GM23338 (cell line): ENCODE measurements around the gene DUSP3. TPM values are rescaled to one million over a fixed set of nuclear protein-coding genes. Genes with fewer than 3 reads are reported as not detected.

Experiments
- ATAC-seq: fragments of 200-7000 bp; cut with Tn5 transposase; 3 replicates; pipeline ENCODE4 v1.9.1; 2020
- DNase-seq: peaks from one replicate; pipeline ENCODE4 v3.0.0-alpha.2; 2015; ENCODE audit warnings: low spot score
- H2AFZ ChIP-seq: fragments of 200-600 bp; sonication (generic); 2 replicates; pipeline ENCODE4 v1.8.0; 2016; ENCODE audit warnings: antibody characterized with exemption, mild to moderate bottlenecking, moderate library complexity
- H3F3A ChIP-seq: fragments of 200-600 bp; sonication (generic); replicated peaks from 2 replicates; pipeline ENCODE4 v1.8.0; 2017; ENCODE audit warnings: antibody characterized with exemption, mixed run types, low read depth
- H3K27ac ChIP-seq: fragments of 200-600 bp; sonication (generic); 2 replicates; pipeline ENCODE4 v1.6.1; 2016; ENCODE audit warnings: low read depth
- H3K27me3 ChIP-seq: fragments of 200-600 bp; sonication (generic); 2 replicates; pipeline ENCODE4 v1.8.0; 2016; ENCODE audit warnings: mild to moderate bottlenecking, mixed run types, moderate library complexity; ENCODE audit not compliant: insufficient read depth
- H3K36me3 ChIP-seq: fragments of 200-600 bp; sonication (generic); 2 replicates; pipeline ENCODE4 v1.8.0; 2016; ENCODE audit warnings: mild to moderate bottlenecking; ENCODE audit not compliant: insufficient read depth
- H3K4me1 ChIP-seq: fragments of 200-600 bp; sonication (generic); 2 replicates; pipeline ENCODE4 v1.8.0; 2016; ENCODE audit warnings: mild to moderate bottlenecking, moderate library complexity; ENCODE audit not compliant: insufficient read depth
- H3K4me2 ChIP-seq: fragments of 200-600 bp; sonication (generic); 2 replicates; pipeline ENCODE4 v1.7.1; 2017; ENCODE audit warnings: mixed run types
- H3K4me3 ChIP-seq: fragments of 200-600 bp; sonication (generic); 2 replicates; pipeline ENCODE4 v1.6.1; 2016; ENCODE audit warnings: mixed run types
- H3K79me2 ChIP-seq: fragments of 200-600 bp; sonication (generic); replicated peaks from 2 replicates; pipeline ENCODE4 v1.8.0; 2017; ENCODE audit warnings: mild to moderate bottlenecking; ENCODE audit not compliant: insufficient read depth
- H3K9me2 ChIP-seq: fragments of 200-600 bp; sonication (generic); 2 replicates; pipeline ENCODE4 v1.8.0; 2017; ENCODE audit not compliant: insufficient read depth
- H4K20me1 ChIP-seq: fragments of 200-600 bp; sonication (generic); replicated peaks from 2 replicates; pipeline ENCODE4 v1.8.0; 2017; ENCODE audit warnings: mild to moderate bottlenecking; ENCODE audit not compliant: insufficient read depth
- H3K27ac Mint-ChIP-seq: 2 replicates; pipeline ENCODE4 v1.8.0; 2020; ENCODE audit warnings: inconsistent platforms, mild to moderate bottlenecking, moderate library complexity, mixed read lengths
- H3K27me3 Mint-ChIP-seq: 3 replicates; pipeline ENCODE4 v1.8.0; 2022; ENCODE audit warnings: low read depth, mild to moderate bottlenecking, moderate library complexity, mixed read lengths, inconsistent platforms; ENCODE audit not compliant: insufficient read depth, poor library complexity
- H3K36me3 Mint-ChIP-seq: 3 replicates; pipeline ENCODE4 v1.8.0; 2021; ENCODE audit warnings: low read depth, mild to moderate bottlenecking, inconsistent platforms, moderate library complexity, mixed read lengths
- H3K4me1 Mint-ChIP-seq: 3 replicates; pipeline ENCODE4 v1.8.0; 2020; ENCODE audit warnings: mild to moderate bottlenecking, inconsistent platforms, mixed read lengths
- H3K4me3 Mint-ChIP-seq: 3 replicates; pipeline ENCODE4 v1.8.0; 2021; ENCODE audit warnings: moderate library complexity, mild to moderate bottlenecking, inconsistent platforms, mixed read lengths
- H3K9me3 Mint-ChIP-seq: 3 replicates; pipeline ENCODE4 v1.8.0; 2020; ENCODE audit warnings: moderate library complexity, mild to moderate bottlenecking, inconsistent platforms, mixed read lengths
- CREB1 ChIP-seq: fragments of 250-450 bp; sonication (Bioruptor Pico); IDR thresholded peaks from 2 replicates; pipeline ENCODE4 v1.5.0; 2020; ENCODE audit warnings: low read depth, mild to moderate bottlenecking, moderate library complexity
- EZH2 ChIP-seq: fragments of 200-600 bp; sonication (generic); IDR thresholded peaks from one replicate; pipeline ENCODE4 v1.8.0; 2017; ENCODE audit warnings: antibody characterized with exemption, mild to moderate bottlenecking, low read depth; ENCODE audit not compliant: unreplicated experiment
- EZH2phosphoT487 ChIP-seq: fragments of 200-600 bp; sonication (generic); IDR thresholded peaks from one replicate; pipeline ENCODE4 v1.8.1; 2018; ENCODE audit warnings: antibody characterized with exemption; ENCODE audit not compliant: unreplicated experiment
- JUNB ChIP-seq: IDR thresholded peaks from one replicate; pipeline ENCODE4 v1.6.1; 2016; ENCODE audit warnings: antibody characterized with exemption; ENCODE audit not compliant: unreplicated experiment
- NANOG ChIP-seq: IDR thresholded peaks from 2 replicates; pipeline ENCODE4 v1.6.1; 2016; ENCODE audit warnings: antibody characterized with exemption, borderline replicate concordance
- POLR2AphosphoS5 ChIP-seq: IDR thresholded peaks from 2 replicates; pipeline ENCODE4 v1.6.1; 2016; ENCODE audit warnings: antibody characterized with exemption, low read depth
- REST ChIP-seq: IDR thresholded peaks from one replicate; pipeline ENCODE4 v1.6.1; 2018; ENCODE audit warnings: antibody characterized with exemption; ENCODE audit not compliant: unreplicated experiment
- STAT1 ChIP-seq: IDR thresholded peaks from one replicate; pipeline ENCODE4 v1.6.1; 2016; ENCODE audit warnings: antibody characterized with exemption; ENCODE audit not compliant: unreplicated experiment
- ZNF114 ChIP-seq: fragments of 250-450 bp; sonication (Bioruptor Pico); IDR thresholded peaks from 2 replicates; pipeline ENCODE4 v1.5.0; 2020; ENCODE audit warnings: mild to moderate bottlenecking, moderate library complexity
- ZNF331 ChIP-seq: fragments of 250-450 bp; sonication (Bioruptor Pico); IDR thresholded peaks from 2 replicates; pipeline ENCODE4 v1.5.0; 2020; ENCODE audit warnings: low read depth, mild to moderate bottlenecking, moderate library complexity
- polyA plus RNA-seq: library from polyadenylated mRNA; unstranded; fragments of >200 nt; fragmentation: Nextera tagmentation; extraction: Ambion mirVana; gene quantifications from 2 replicates; pipeline ENCODE4 v1.2.1, GENCODE V29; 2016
- total RNA-seq: library from RNA; depleted of rRNA; stranded (reverse); fragments of >200 nt; shearing (Covaris generic); gene quantifications from 2 replicates; pipeline ENCODE4 v1.2.3, GENCODE V29; 2014
- TF ChIP-seq, protein P1 (sequence below): IDR thresholded peaks from 2 replicates; pipeline ENCODE4 v1.6.1; 2016; ENCODE audit warnings: antibody characterized with exemption

The DUSP3 gene
- total and polyA plus RNA-seq, 2 experiments from 2014 or later, result 14.7 to 22.1 TPM

- Histone ChIP-seq H3K4me3 (no peak overlapping the region), H3K4me2 (no peak overlapping the region), H2AFZ (0 out of 2 replicates have a peak overlapping the region, but pooled peaks have one; percentile 32), H3K27me3 (peaks cover 21% of the 10 kb centered on the region), H3K36me3 (no peaks in the 10 kb centered on the region), H4K20me1 (no peaks in the 10 kb centered on the region), H3K79me2 (no peaks in the 10 kb centered on the region), H3F3A (no peaks in the 10 kb centered on the region), H3K4me1 (peaks cover 5% of the 10 kb centered on the region), H3K27ac (no peak overlapping the region), H3K9me2 (no peaks in the 10 kb centered on the region)
- Mint-ChIP-seq H3K27me3 (peaks cover 15% of the 10 kb centered on the region), H3K9me3 (no peaks in the 10 kb centered on the region), H3K4me3 (no peak overlapping the region), H3K36me3 (no peaks in the 10 kb centered on the region), H3K27ac (no peak overlapping the region), H3K4me1 (peaks cover 7% of the 10 kb centered on the region; the same call in 2 of the 3 replicates)
- DNase-seq (no peak), ATAC-seq (no peak)
- TF ChIP-seq POLR2AphosphoS5, result no peak
- no peak for TF ChIP-seq NANOG
- TF ChIP-seq REST, result no peak
- no peak for TF ChIP-seq EZH2
- TF ChIP-seq, protein P1, sequence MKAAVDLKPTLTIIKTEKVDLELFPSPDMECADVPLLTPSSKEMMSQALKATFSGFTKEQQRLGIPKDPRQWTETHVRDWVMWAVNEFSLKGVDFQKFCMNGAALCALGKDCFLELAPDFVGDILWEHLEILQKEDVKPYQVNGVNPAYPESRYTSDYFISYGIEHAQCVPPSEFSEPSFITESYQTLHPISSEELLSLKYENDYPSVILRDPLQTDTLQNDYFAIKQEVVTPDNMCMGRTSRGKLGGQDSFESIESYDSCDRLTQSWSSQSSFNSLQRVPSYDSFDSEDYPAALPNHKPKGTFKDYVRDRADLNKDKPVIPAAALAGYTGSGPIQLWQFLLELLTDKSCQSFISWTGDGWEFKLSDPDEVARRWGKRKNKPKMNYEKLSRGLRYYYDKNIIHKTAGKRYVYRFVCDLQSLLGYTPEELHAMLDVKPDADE, result no peak
- TF ChIP-seq CREB1, result no peak
These were observed 4.3 kb upstream of the DUSP3 start for GRCh38 chr17:43782913-43783680.

DNA sequence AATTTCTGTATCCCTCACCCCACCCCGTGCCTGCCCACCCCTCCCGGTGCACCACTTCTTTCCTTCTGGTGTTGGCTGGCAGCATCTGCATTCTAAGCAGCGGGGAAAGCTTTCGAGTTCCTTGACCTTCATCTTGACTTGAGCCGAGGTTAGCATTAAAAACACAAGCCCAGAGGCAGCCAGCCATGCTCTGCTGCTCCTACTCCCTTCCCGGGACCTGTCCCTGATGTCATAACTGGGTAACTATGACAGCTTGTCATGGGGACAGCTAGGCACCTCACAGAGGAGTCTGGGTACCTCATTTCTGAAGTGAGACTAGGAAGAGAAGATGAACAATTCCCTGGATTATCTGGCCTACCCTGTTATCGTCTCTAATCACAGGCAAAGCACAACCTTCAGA, 1.4 kb upstream of the DUSP3 start, which contains the start of gene CFAP97D1:
Gene CFAP97D1 (plus strand): TSS at position 301 of the 400 bp plus-strand sequence. CDS start 28 bp downstream, at position 329.
- H3K27ac Mint-ChIP-seq, result no peak within 1 kb of the TSS
- peaks cover 9% of the 10 kb centered on the region for H3K79me2 ChIP-seq
- no peak for DNase-seq
- peaks cover 15% of the 10 kb centered on the region for H3K27me3 Mint-ChIP-seq
- H4K20me1 ChIP-seq, result peaks cover 9% of the 10 kb centered on the region; the same call in 1 of the 2 replicates
- no peak within 1 kb of the TSS for H3K27ac ChIP-seq
- no peaks in the 10 kb centered on the region for H3K36me3 Mint-ChIP-seq
- peaks cover 11% of the 10 kb centered on the region for H3K4me1 ChIP-seq
- H3F3A ChIP-seq, result no peaks in the 10 kb centered on the region
- H3K9me2 ChIP-seq, result no peaks in the 10 kb centered on the region
- peak within 1 kb of the TSS; percentile 92 for H3K4me3 ChIP-seq
- peaks cover 21% of the 10 kb centered on the region for H3K27me3 ChIP-seq
- peak within 1 kb of the TSS; percentile 78 for H3K4me3 Mint-ChIP-seq
- H3K4me2 ChIP-seq, result peak within 1 kb of the TSS; percentile 79
- peak within 1 kb of the TSS; percentile 74 for H2AFZ ChIP-seq
- H3K36me3 ChIP-seq, result no peaks in the 10 kb centered on the region
- peaks cover 7% of the 10 kb centered on the region; the same call in 2 of the 3 replicates for H3K4me1 Mint-ChIP-seq
- ATAC-seq, result no peak
- H3K9me3 Mint-ChIP-seq, result no peaks in the 10 kb centered on the region
- TF ChIP-seq POLR2AphosphoS5 (no peak), ZNF114 (CRISPR knock-in tag) (no peak), EZH2 (no peak), STAT1 (no peak), JUNB (no peak), NANOG (no peak), ZNF331 (CRISPR knock-in tag) (no peak), CREB1 (no peak), REST (no peak), EZH2phosphoT487 (no peak)
- TF ChIP-seq, protein P1, result no peak
